ENCODE results near the gene NRBF2. TPM values are rescaled to one million over a fixed set of nuclear protein-coding genes. Genes with fewer than 3 reads are reported as not detected.

The NRBF2 gene
- total RNA-seq, 1 donor from 2014 or later: 19.7 TPM

DNA sequence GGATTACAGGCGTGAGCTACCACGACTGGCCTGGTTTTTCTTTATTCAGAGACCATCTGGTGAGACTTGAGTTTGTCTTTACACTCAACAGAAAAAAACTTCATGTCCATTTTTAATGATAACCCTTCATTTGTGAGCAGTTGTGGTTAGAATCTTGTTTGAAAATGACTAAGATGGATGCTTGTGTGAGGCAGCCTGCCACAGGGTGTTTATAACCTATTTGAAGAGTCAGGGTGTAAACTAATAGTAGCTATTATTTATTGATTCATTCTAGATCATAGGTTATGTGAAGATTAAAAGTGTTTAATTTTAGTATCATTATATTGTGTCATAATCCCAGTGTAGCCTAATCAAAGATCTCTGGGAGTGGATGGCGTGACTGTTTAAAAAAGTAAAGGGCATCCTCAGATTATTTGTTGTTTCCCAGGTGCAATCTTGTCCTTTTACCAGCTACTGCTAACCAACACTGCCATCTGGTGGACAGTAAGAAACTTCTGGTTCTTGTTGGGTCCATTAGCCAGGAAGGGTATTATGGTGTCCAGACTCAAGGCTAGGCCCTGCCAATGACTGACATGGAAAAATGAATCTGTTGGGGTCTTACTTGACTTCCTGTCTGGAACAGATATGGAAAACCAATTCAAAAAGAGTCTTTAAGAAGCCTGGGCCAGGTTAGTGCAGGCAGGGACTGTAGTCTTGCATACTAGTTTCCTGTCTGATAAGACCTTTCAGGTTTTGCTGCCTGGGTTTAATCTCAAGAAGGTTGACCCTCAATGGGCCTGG is 24.9 kb downstream of the NRBF2 start:
- peak; percentile 66 for DNase-seq (ENCODE audit: extremely low read depth, low read depth, low spot score)

DNA sequence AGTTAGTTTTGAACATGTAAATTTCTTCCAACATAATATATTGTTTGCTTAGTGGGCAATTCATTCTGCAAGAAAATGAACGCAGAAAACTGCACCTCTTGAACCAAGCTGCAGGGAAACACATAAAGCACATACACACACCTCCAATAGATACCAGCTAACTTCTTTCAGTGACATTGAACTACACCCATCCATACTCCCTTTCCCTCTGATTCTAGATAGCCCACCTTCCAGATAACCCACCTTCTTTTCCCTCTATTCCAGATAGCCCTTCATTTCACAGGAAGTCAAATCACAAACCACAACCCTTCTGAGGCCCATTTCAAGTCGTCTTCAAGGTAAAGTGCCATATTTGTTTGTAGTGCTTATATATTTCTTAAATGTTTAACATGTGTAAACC is 28.5 kb downstream of the NRBF2 start:
- DNase-seq (ENCODE audit: extremely low read depth, low read depth, low spot score): no peak

DNA sequence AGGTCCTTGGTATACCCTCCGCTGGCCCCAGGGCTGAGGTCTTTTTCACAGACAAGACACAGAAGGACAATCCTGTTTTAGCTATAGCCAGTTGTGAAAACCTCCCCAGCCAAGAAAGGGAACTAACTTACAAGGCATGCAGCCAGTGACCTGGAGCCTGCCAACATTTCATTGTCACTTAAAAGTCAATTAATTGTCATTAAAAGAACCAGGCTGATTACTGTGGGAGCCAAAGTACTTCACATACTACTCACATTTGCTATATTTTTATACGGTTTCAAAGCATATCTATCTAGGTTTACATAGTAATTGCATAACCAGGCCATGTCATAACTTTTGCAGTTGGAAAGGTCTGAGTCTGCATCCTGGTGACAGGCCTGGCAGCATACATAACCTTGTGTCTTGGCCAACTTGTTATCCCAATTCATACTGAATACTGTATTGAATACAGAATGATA is 31.1 kb downstream of the NRBF2 start:
- no peak for DNase-seq (ENCODE audit: extremely low read depth, low read depth, low spot score)

DNA sequence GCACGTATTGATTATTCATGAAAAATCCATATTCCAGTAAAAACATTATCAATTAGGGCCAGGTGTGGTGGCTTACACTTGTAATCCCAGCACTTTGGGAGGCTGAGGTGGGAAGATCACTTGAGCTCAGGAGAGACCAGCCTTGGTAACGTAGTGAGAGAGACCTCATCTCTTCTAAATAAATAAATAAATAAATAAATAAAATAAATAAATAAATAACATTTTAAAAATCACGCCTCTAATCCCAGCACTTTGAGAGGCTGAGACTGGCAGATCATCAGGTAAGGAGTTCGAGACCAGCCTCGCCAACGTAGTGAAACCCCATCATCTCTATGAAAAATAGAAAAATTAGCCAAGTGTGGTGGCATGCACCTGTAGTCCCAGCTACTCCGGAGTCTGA is 32.1 kb downstream of the NRBF2 start:
- no peak for DNase-seq (ENCODE audit: extremely low read depth, low read depth, low spot score)

DNA sequence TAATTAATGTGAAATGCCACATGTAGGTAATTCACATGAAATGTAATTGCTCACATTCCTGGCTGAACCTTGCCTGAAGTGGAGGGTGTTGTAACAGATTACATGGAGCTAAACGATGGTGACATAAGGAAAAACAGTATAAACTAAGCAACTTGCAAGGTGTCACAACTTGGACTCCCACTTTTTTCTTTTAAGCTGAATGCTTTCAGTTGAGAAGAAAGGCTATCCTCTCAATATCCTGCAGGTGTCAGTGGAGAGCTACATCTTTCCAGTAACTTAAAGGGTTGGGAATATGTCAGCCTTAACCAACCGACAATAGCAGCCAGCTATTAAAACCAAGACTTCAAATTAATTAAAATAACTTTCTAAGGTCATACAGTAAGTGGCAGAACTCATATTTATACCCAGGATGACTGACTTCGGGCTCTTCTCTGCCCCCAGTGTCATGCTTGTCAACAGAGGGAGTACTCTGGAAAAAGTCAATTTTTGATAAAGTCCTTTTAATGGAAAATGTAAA is 33.7 kb downstream of the NRBF2 start:
- peak; percentile 66 for DNase-seq (ENCODE audit: extremely low read depth, low read depth, low spot score)

DNA sequence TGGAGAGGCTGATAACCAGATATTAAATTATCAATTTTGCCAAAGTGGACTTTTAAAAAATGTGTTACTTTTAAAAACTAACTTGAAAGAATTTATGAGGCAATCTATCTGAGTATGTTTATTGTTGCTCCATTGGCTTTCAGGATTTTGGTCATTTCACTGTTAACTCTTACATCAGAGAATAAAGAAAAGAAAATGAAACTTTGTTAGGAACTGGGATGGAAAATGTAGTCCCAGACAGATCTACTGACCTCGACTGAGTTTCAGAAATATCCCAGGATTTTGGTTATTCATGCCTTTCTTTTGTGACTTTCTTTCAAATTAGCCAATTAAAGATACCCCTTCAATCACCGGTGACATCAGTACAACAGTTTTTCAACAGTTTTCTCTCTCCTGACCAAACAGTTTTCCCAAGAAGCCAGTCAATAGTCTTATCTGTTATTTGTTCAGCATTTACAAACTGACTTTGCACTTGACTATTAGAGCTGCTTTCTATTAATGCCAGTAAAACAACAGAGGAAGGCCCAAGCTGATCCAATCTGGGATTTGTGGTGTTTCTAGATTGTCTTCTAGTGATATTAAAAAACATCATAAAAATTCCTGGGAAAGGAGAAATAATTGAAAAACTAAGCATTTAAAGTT is 35.8 kb downstream of the NRBF2 start:
- DNase-seq (ENCODE audit: extremely low read depth, low read depth, low spot score): no peak

DNA sequence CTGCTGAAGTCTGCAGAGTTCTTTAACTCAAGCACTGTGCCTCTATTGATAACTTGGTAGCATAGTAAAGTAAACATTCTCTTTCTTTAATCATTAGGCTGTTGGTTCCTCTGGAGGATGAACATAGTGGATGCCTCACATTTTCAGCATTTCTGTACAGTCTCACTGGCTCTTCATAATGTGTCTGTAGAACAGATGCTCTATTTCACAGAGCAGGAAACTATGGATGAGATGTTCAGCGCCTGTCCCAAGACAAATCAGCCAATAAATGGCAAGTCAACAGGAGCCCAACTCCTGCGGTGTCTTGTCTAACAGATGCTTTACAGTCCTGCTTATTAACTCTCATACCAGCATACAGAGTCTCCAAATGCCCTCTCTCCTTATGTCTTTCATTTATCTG is 36.5 kb downstream of the NRBF2 start:
- DNase-seq (ENCODE audit: extremely low read depth, low read depth, low spot score): no peak

DNA sequence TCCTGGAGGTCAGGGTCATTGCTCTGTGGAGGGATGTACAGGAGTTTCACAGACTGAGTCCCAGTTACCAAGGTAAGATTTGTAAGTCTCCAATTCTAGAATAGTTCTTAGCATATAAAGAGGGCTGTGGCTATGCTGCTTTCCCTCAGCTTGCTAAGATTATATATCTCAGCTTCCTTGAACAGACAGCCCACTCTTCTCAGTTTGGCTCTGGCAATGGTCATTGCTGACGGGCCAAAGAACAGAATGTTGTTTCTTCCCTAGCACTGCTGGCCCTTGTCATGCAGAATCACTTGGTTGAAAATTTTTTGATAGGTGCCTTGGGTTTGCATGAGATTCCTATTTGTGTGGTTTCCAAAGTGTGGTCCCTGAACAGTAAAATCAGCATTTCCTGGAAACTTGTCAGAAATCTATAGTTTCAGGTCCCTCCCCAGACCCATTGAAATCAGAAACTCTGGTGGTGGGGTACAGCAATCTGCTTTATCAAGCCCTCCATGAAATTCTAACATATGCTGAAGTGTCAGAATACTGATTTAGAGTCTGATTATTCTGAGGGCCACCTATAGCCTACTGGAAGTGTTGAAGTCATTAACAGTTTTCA is 38.2 kb downstream of the NRBF2 start:
- no peak for DNase-seq (ENCODE audit: extremely low read depth, low read depth, low spot score)

DNA sequence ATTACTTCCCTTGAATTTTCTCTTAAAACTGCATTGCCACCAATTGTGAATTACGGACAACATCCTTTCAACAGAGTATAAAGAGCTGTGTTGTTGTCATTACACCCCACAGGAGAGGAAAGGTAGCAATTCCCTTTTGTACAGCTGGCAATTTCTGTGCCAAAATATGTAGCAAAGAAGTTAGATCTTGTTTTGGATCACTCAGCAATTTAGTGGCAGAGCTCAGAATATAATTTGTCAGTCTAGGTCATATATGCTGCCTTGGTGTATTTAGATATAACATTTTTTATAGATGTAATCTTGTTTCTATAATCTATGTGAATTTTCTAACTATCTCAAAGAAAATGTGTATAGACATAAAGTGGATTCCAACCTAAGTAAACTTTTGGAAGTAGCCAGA is 38.8 kb downstream of the NRBF2 start:
- DNase-seq (ENCODE audit: extremely low read depth, low read depth, low spot score): no peak

DNA sequence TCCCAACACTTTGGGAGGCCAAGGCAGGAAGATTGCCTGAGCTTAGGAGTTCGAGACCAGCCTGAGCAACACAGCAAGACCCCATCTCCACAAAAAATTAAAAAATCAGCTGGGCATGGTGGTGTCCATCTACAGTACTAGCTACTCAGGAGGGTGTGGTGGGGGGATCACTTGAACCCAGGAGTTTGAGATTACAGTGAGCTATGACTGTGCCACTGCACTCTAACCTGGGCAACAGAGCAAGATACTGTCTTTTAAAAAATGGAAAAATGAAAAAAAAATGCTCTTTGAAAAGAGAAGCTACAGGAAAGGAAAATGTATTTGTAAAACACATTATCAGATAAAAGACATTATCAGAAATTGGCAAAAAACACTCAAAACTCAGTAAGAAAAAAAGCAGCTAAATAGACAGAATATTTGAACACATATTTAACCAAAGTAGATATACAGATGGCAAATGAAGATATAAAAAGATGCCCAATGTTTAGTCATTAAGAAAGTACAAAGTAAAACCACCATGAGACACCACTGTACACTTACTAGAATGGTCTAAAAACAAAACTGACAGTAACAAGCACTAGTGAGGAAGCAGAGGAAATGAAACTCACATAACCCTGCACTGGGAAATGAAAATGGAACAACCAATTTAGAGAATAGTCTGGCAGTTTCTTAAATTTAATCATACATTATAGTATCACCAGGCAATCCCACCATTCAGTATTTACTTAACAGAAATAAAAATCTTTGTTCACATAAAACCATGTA is 40.5 kb downstream of the NRBF2 start:
- DNase-seq (ENCODE audit: extremely low read depth, low read depth, low spot score): no peak

DNA sequence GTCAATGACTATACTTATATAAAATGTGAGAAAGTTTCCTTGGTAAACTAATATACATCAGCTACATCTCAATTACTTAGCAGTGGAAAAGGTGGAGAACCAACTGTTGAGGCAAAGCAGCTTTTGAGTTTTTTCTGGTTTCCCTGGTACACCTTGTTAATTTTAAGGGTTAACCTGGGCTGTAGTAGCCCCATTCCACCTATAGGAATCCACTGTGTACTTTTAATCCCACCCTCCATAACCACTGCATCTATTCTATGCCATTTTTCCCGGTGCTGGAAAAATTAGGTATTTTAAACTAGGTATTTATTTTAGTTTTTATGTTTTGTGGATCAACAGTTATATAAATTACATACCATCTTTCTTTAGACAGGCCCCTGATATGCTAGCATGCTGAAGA is 42.4 kb downstream of the NRBF2 start:
- no peak for DNase-seq (ENCODE audit: extremely low read depth, low read depth, low spot score)

DNA sequence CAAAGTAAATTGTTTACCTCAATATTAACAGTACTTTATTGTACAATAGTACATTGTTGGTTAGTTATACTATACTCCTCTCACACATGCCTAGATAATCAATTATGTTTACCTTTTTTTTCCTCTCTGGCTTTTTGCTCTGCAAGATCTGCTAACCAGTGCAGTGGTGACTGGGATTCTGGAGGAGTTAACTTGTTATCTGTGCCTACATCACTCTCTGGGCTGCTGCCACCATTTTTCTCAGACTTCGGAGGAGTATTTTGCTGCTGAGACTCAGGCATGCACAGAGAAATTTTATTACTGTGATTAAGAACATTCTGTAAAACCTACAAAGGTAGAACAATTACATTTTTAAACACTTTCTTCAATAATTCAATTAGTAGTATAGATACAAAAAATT is 59.7 kb downstream of the NRBF2 start:
- DNase-seq (ENCODE audit: extremely low read depth, low read depth, low spot score): no peak

DNA sequence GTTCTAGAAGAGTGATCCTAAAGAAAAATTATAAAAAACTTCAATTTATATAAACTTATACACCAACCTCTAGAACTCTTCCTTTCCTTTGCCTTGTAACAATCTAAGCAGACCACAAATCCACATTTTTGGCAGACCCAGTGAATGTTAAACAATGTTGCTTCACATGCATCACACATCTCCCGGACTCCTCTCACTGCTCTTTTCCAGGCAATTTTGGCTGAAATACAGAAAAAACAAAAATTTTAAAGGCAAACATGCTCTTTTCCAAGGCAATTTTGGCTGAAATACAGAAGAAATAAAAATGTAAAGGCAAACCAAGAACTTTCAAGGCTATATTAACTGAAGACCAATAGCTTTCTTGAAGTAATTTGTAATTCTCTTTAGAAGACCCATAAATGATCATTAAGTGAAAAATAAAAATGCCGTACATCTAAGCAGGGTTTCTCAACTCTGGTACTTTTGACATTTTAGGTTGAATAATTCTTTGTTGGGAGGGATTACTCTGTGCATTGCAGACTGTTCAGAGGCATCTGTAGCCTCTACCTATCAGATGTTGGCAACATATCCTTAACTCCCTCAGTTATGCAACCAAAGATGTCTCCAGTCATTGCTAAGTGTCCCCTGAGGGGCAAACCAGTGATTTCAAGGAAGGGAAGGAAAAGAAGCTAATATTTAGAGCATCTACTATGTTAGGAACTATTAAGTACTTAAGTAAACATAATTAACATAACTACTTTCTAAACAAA is 64.4 kb downstream of the NRBF2 start:
- DNase-seq (ENCODE audit: extremely low read depth, low read depth, low spot score): no peak

DNA sequence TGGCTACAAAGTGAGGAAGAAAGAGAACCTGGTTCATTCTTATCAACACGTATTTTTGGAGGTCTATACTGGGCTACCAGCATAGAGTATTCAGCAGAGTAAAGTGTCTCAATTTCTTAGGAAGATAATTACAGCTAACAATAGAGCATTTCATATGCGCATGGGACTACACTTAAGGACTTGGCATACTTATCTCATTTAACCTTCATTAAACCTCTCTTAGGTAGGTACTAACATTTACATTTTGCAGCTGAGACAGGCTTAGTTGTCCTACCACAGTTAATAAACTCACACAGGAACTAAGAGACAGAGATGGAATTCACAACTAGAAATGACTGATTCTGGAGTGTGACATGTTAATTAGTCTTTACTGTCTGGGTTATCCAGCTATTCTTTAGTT is 66.6 kb downstream of the NRBF2 start:
- no peak for DNase-seq (ENCODE audit: extremely low read depth, low read depth, low spot score)

DNA sequence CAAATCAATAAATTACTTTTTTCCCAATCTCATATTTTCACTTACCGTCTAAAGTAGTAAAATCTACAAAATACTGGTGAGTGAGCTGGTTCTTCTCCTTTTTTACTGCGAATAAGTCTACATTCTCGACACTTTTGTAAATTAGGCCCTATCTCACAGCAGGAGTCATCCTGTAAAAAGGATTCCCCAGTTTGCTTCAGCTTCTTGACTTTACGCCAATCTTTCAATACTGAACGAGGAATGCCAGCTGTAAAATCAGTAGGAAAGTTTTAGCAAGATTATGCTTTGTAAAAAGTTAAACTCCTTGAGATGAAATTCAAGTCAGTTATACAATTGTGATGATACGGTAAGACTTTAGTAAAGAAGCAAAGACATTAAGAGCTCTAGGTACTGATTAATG is 67.3 kb downstream of the NRBF2 start:
- DNase-seq (ENCODE audit: extremely low read depth, low read depth, low spot score): no peak

DNA sequence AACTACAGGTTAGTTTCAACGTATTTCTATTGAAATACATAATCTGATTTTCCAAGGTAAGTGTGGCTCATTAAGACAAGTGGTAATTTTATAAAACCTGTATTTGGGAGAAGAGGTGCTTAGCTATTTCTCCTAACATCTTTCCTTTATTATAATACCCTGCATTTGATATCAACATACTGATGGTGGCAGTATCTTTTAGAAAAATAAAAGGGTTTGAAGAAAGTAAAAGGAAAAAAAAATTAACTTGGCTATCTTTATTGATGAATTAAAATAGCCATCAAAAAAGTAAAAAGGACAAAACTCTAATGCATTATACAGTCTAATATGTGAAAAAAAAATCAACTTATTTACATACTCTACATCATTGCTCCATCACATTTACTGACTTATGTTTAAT is 68.0 kb downstream of the NRBF2 start:
- no peak for DNase-seq (ENCODE audit: extremely low read depth, low read depth, low spot score)

Measured in glomerular endothelial cell (primary cell).